GM12878 (cell line): ENCODE results near the gene RAD51B. TPM values are rescaled to one million over a fixed set of nuclear protein-coding genes. Genes with fewer than 3 reads are reported as not detected.

Experiments
- ATAC-seq: fragments of 200-7000 bp; cut with Tn5 transposase; 3 replicates; pipeline ENCODE4 v1.9.1; 2020; ENCODE audit warnings: mild to moderate bottlenecking, moderate library complexity
- BruUV-seq: library from RNA; stranded (reverse); fragments of 400-500 nt; replicated peaks from 2 replicates; lab custom pipeline; 2021; lab: Mats Ljungman, UMichigan
- CTCF ChIA-PET: fragments of 300-600 bp; sonication (Branson Sonifier 250); formaldehyde crosslinking; extraction: SDS; loops from one replicate; lab custom pipeline; 2021; ENCODE audit warnings: inconsistent platforms; lab: Yijun Ruan, JAX
- POLR2A ChIA-PET: fragments of 350-600 bp; formaldehyde crosslinking; extraction: SDS; loops from one replicate; lab custom pipeline; 2021; ENCODE audit warnings: inconsistent platforms; lab: Charles Lee
- RAD21 ChIA-PET: fragments of 300-600 bp; sonication (Branson Sonifier 250); formaldehyde crosslinking; loops from one replicate; lab custom pipeline; 2023; ENCODE audit warnings: antibody characterized with exemption; ENCODE audit not compliant: unreplicated experiment; lab: Charles Lee
- SMC1A ChIA-PET: fragments of 300-600 bp; sonication (Branson Sonifier 250); formaldehyde crosslinking; loops from one replicate; lab custom pipeline; 2023; ENCODE audit not compliant: unreplicated experiment, uncharacterized antibody; lab: Charles Lee
- DNase-seq: peaks from one replicate; pipeline ENCODE4 v3.0.0-alpha.2; 2011; ENCODE audit warnings: low read depth, low spot score
- FAIRE-seq: peaks from 3 replicates; lab custom pipeline; 2011; peaks lifted over from hg19 to GRCh38; lab: Jason Lieb, UNC
- H2AFZ ChIP-seq: 2 replicates; pipeline ENCODE4 v1.6.0; 2011; ENCODE audit warnings: low read depth, low read length, control low read depth; ENCODE audit not compliant: control insufficient read depth
- H3K27ac ChIP-seq: 2 replicates; pipeline ENCODE4 v1.5.1; 2011; ENCODE audit warnings: control low read depth; ENCODE audit not compliant: control insufficient read depth, insufficient read depth
- H3K27me3 ChIP-seq, 2 experiments: replicated peaks in 1 of 2; 2 replicates each; pipeline versions ENCODE4 v1.6.0 to v1.6.1; 2011; ENCODE audit warnings: low read length in 1 of 2; ENCODE audit not compliant: control insufficient read depth in 2 of 2, insufficient read depth in 2 of 2
- H3K36me3 ChIP-seq, 2 experiments: 2 replicates each; pipeline ENCODE4 v1.5.1; 2011; ENCODE audit warnings: low read length in 1 of 2; ENCODE audit not compliant: control insufficient read depth in 2 of 2, insufficient read depth in 2 of 2
- H3K4me1 ChIP-seq: 2 replicates; pipeline ENCODE4 v1.6.1; 2011; ENCODE audit warnings: mild to moderate bottlenecking, low read length, moderate library complexity, mixed read lengths; ENCODE audit not compliant: control insufficient read depth, insufficient read depth
- H3K4me2 ChIP-seq: 2 replicates; pipeline ENCODE4 v1.6.0; 2011; ENCODE audit warnings: control low read depth; ENCODE audit not compliant: control insufficient read depth, insufficient read depth
- H3K4me3 ChIP-seq: fragments of 200-600 bp; sonication (generic); 2 replicates; pipeline ENCODE4 v1.5.1; 2016
- H3K79me2 ChIP-seq: 2 replicates; pipeline ENCODE4 v1.6.0; 2011; ENCODE audit warnings: low read length; ENCODE audit not compliant: control insufficient read depth, insufficient read depth
- H3K9ac ChIP-seq: 2 replicates; pipeline ENCODE4 v1.8.0; 2011; ENCODE audit warnings: low read length, control low read depth, mixed read lengths; ENCODE audit not compliant: control insufficient read depth, insufficient read depth
- H3K9me3 ChIP-seq: replicated peaks from 3 replicates; pipeline ENCODE4 v1.5.1; 2011; ENCODE audit warnings: mild to moderate bottlenecking, low read length; ENCODE audit not compliant: control insufficient read depth, insufficient read depth
- H4K20me1 ChIP-seq: 2 replicates; pipeline ENCODE4 v1.6.0; 2011; ENCODE audit not compliant: control insufficient read depth, insufficient read depth
- BMI1 ChIP-seq: fragments of 450-650 bp; IDR thresholded peaks from 2 replicates; pipeline ENCODE4 v1.6.1; 2016; ENCODE audit warnings: mild to moderate bottlenecking, moderate library complexity, borderline replicate concordance
- BRCA1 ChIP-seq: IDR thresholded peaks from 2 replicates; pipeline ENCODE4 v1.6.1; 2011; ENCODE audit warnings: low read depth, low read length, improper control_type of control experiment
- ETV6 ChIP-seq, 2 experiments: fragments of 450-650 bp in 1 of 2; IDR thresholded peaks in 1 of 2; conservative IDR thresholded peaks in 1 of 2; 2 replicates each; pipeline ENCODE4 v1.6.1; 2014; ENCODE audit warnings: antibody characterized with exemption in 1 of 2, borderline replicate concordance in 1 of 2, low read depth in 1 of 2, mild to moderate bottlenecking in 1 of 2, moderate library complexity in 1 of 2
- RUNX3 ChIP-seq: IDR thresholded peaks from 2 replicates; pipeline ENCODE4 v1.6.1; 2012; ENCODE audit warnings: low read length, inconsistent platforms
- WGBS: methylation state at CpG from one replicate; pipeline ENCODE4 v1.1.6; 2016; ENCODE audit warnings: low lambda C conversion rate; ENCODE audit not compliant: insufficient replicate concordance, insufficient coverage; ENCODE audit errors: missing lambda C conversion rate; 5-methylcytosine and 5-hydroxymethylcytosine counted together
- in situ Hi-C: fragments of 300-500 bp; cut with MboI; formaldehyde crosslinking; loops from 9 replicates; pipeline ENCODE4 v1.14.3; 2018; ENCODE audit warnings: mixed read lengths
- intact Hi-C: fragments of 100-400 bp; cut with micrococcal nuclease; formaldehyde crosslinking; loops from one replicate; pipeline ENCODE4 v1.14.2; 2022; ENCODE audit not compliant: unreplicated experiment
- polyA plus RNA-seq, 11 experiments: library from polyadenylated mRNA; depleted of rRNA in 4 of 11; unstranded in 6 of 11; stranded (reverse) in 5 of 11; fragments of >200 nt; fragmentation: Nextera tagmentation in 4 of 11; fragmentation: Illumina TruSeq in 1 of 11; extraction: Ambion mirVana in 4 of 11; extraction: Trizol in 1 of 11; gene quantifications; 1 replicate in 1 of 11; 2 replicates in 10 of 11; pipeline versions ENCODE4 v1.2.1 to v1.2.3, GENCODE V29; 2011 to 2016; ENCODE audit warnings: inconsistent platforms in 2 of 11, missing spikeins in 2 of 11, low read depth in 1 of 11
- total RNA-seq, 4 experiments: library from RNA; depleted of rRNA in 3 of 4; stranded (reverse); fragments of >200 nt in 3 of 4; fragmentation: Illumina TruSeq in 1 of 4; extraction: Trizol in 1 of 4; gene quantifications; 2 replicates each; pipeline versions ENCODE4 v1.2.1 to v1.2.3, GENCODE V29; 2013 to 2021
- TF ChIP-seq, protein P1 (sequence below): fragments of 450-650 bp; IDR thresholded peaks from 2 replicates; pipeline ENCODE4 v1.6.1; 2017; ENCODE audit warnings: mild to moderate bottlenecking

Gene RAD51B
- total and polyA plus RNA-seq, 10 of the 15 experiments (the other 5 are each of a cell fraction or from before 2014, with no cell fraction given): 9.8 to 26.8 (median 21.3) TPM

DNA sequence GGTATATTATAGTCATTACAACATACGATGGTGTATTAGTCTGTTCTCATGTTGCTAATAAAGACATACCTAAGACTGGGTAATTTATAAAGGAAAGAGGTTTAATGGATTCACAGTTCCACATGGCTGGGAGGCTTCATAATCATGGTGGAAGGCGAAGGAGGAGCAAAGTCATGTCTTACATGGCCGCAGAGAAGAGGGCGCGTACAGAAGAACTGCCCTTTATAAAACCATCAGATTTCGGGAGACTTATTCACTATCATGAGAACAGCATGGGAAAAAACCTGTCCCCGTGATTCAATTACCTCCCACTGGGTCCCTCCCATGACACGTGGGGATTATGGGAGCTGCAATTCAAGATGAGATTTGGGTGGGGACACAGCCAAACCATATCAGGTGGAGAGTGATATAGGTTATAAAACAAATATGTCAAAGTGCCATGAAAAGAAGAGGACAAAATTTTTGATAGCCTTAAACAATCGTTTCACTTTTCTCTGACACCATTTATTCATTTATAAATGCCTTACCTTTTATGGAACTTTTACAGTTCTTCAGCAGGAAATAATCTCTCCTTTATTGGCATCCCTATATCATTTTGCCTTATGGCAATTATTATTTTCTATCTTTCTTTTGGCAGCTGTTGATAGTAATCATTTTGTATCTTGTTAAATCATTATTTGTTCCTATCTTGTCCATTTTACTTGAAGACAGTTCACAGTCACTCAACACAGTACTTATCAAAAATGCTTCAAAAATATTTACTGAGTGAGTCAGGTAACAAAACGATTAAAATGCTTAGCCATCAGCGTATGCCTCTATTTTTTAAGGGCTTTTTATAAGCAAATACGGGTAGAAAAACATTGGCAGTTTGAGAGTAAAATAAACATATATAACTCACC lies 196.0 kb downstream of the RAD51B start:
- Histone ChIP-seq H3K36me3 (no peaks in the 10 kb centered on the region), H3K27ac (no peak overlapping the region), H3K9me3 (no peaks in the 10 kb centered on the region; the same call in 2 of the 3 replicates), H3K4me2 (no peak overlapping the region), H2AFZ (no peak overlapping the region), H3K27me3 (no peaks in the 10 kb centered on the region), H3K9ac (no peak overlapping the region), H4K20me1 (no peaks in the 10 kb centered on the region), H3K79me2 (no peaks in the 10 kb centered on the region), H3K4me1 (no peaks in the 10 kb centered on the region), H3K4me3 (no peak overlapping the region)
- in situ Hi-C loops (no loop called here), intact Hi-C loops (no loop called here)
- WGBS: 96% methylated on average over 12 of the region's 12 CpGs
- ChIA-PET POLR2A (no interaction called here), RAD21 (no interaction called here), SMC1A (interaction anchor here (1.5 to 2.8 kb wide), 2 partner anchors 24 to 133 kb away, joined by 4 to 12 read pairs; no protein-coding TSS in a partner anchor), CTCF (interaction anchor here (0.6 kb wide), 1 partner anchor 687 kb away, joined by 4 read pairs; no protein-coding TSS in a partner anchor)
- TF ChIP-seq, protein P1, sequence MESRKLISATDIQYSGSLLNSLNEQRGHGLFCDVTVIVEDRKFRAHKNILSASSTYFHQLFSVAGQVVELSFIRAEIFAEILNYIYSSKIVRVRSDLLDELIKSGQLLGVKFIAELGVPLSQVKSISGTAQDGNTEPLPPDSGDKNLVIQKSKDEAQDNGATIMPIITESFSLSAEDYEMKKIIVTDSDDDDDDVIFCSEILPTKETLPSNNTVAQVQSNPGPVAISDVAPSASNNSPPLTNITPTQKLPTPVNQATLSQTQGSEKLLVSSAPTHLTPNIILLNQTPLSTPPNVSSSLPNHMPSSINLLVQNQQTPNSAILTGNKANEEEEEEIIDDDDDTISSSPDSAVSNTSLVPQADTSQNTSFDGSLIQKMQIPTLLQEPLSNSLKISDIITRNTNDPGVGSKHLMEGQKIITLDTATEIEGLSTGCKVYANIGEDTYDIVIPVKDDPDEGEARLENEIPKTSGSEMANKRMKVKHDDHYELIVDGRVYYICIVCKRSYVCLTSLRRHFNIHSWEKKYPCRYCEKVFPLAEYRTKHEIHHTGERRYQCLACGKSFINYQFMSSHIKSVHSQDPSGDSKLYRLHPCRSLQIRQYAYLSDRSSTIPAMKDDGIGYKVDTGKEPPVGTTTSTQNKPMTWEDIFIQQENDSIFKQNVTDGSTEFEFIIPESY: peak; percentile 90
- no peak for TF ChIP-seq ETV6 (conservative IDR thresholded peaks at IDR 0.05 in 1 of 2, IDR thresholded peaks at IDR 0.05 in 1 of 2; ENCODE audit: borderline replicate concordance in 1 of 2, low read depth in 1 of 2)
- TF ChIP-seq RUNX3: no peak
- TF ChIP-seq BRCA1: no peak
- no peak for TF ChIP-seq BMI1
- no TSS peak for BruUV-seq
- DNase-seq (no peak), ATAC-seq (no peak), FAIRE-seq (no peak)
